Fibroblast of lung (primary cell): ENCODE results near the gene MAPT.

Experiments used
- CTCF ChIP-seq, 2 donors: IDR thresholded peaks in 1 of 2; conservative IDR thresholded peaks in 1 of 2; 1 replicate in 1 of 2; 2 replicates in 1 of 2; pipeline ENCODE4 v1.5.1; 2011 to 2012; ENCODE audit warnings: low read length in 2 of 2, control low read depth in 1 of 2, inconsistent platforms in 1 of 2, low read depth in 1 of 2, mild to moderate bottlenecking in 1 of 2
- EZH2 ChIP-seq: IDR thresholded peaks from 2 replicates; pipeline ENCODE4 v1.5.1; 2012; ENCODE audit warnings: low read length, control low read depth, mild to moderate bottlenecking; ENCODE audit errors: missing control alignments

DNA sequence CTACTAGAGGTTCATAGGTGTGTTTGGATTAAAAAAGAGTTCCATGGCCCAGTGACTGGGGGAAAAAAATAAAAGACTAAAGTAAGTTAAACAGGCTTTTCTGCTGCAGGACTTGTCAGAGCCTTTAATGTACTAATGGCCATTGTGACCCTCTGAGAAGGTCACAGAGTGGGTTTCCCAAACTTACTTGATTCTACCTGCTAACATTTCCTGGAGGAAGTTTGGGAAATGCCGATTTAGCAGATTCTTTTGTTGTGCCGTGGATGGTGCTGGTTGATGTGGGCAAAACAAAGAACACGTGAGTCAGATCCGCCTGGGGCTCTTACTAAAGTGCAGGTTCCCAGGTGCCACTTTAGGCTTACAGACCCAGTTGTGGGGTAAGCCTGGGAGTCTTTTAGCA is 91.1 kb downstream of the MAPT start:
- TF ChIP-seq CTCF (conservative IDR thresholded peaks at IDR 0.05 in 1 of 2, IDR thresholded peaks at IDR 0.05 in 1 of 2; ENCODE audit: low read depth in 1 of 2, low read length in 2 of 2) = no peak
- no peak for TF ChIP-seq EZH2
